ENCODE data around the gene FAM81A. TPM values are rescaled to one million over a fixed set of nuclear protein-coding genes. Genes with fewer than 3 reads are reported as not detected.
"Not testable (repeated sequence)": the region's sequence is repeated elsewhere in the genome, so short reads cannot be mapped to it uniquely, and the experiment has no call there.

The FAM81A gene
- total and polyA plus RNA-seq, 5 donors: 1.0 to 4.1 (median 1.6) TPM

GRCh38 chr15:59428898-59429297, 9.1 kb upstream of the FAM81A start:
- ATAC-seq; H3K9me3 ChIP-seq (ENCODE audit: control insufficient read depth, low read length); H3K27me3 ChIP-seq (ENCODE audit: control insufficient read depth, insufficient read depth); DNase-seq; H3K4me3 ChIP-seq (ENCODE audit: low read length); H3K4me1 ChIP-seq (ENCODE audit: control insufficient read depth, insufficient read depth, low read length); intact Hi-C loops (cut with DNase I); H3K27ac ChIP-seq (ENCODE audit: low read length): not testable (repeated sequence)
- 81% methylated on average over 3 of the region's 3 CpGs for WGBS

- no peak for ATAC-seq
- H3K4me1 ChIP-seq (ENCODE audit: control insufficient read depth, insufficient read depth, low read length): no peaks in the 10 kb centered on the region
- no peak for DNase-seq
- intact Hi-C loops (cut with DNase I): no loop called here
- no peaks in the 10 kb centered on the region for H3K27me3 ChIP-seq (ENCODE audit: control insufficient read depth, insufficient read depth)
- H3K9me3 ChIP-seq (ENCODE audit: control insufficient read depth, low read length): no peaks in the 10 kb centered on the region
- 96% methylated on average over 1 of the region's 1 CpG for WGBS
- no peak overlapping the region for H3K4me3 ChIP-seq (ENCODE audit: low read length)
- H3K27ac ChIP-seq (ENCODE audit: low read length): no peak overlapping the region
These were observed 5.6 kb upstream of the FAM81A start for GRCh38 chr15:59432389-59432788.

GRCh38 chr15:59434481-59434880, 3.5 kb upstream of the FAM81A start:
- ATAC-seq: no peak
- 81% methylated on average over 4 of the region's 4 CpGs for WGBS

GRCh38 chr15:59436774-59437141, 1.2 kb upstream of the FAM81A start:
- WGBS: 7% methylated on average over 6 of the region's 6 CpGs
- Histone ChIP-seq H3K4me1 (ENCODE audit: control insufficient read depth, insufficient read depth, low read length) (no peaks in the 10 kb centered on the region), H3K27ac (ENCODE audit: low read length) (no peak overlapping the region), H3K9me3 (ENCODE audit: control insufficient read depth, low read length) (no peaks in the 10 kb centered on the region), H3K27me3 (ENCODE audit: control insufficient read depth, insufficient read depth) (no peaks in the 10 kb centered on the region), H3K4me3 (ENCODE audit: low read length) (peak overlapping the region; percentile 81)
- intact Hi-C loops (cut with DNase I): no loop called here
- peak in 1 of 2 donors; percentile 7 for ATAC-seq
- no peak for DNase-seq

More at GRCh38 chr15:59434481-59434880, 3.5 kb upstream of the FAM81A start:
- no peak for DNase-seq
- no peaks in the 10 kb centered on the region for H3K4me1 ChIP-seq (ENCODE audit: control insufficient read depth, insufficient read depth, low read length)
- intact Hi-C loops (cut with DNase I): no loop called here
- H3K27ac ChIP-seq (ENCODE audit: low read length): no peak overlapping the region
- H3K27me3 ChIP-seq (ENCODE audit: control insufficient read depth, insufficient read depth): no peaks in the 10 kb centered on the region
- no peaks in the 10 kb centered on the region for H3K9me3 ChIP-seq (ENCODE audit: control insufficient read depth, low read length)
- no peak overlapping the region for H3K4me3 ChIP-seq (ENCODE audit: low read length)

GRCh38 chr15:59437142-59437816, 707 bp upstream of the FAM81A start:
- DNase-seq (peak in 2 of 3 donors; percentile 11 to 51), ATAC-seq (peak in 1 of 2 donors; percentile 24)
- Histone ChIP-seq H3K27ac (ENCODE audit: low read length) (no peak overlapping the region), H3K27me3 (ENCODE audit: control insufficient read depth, insufficient read depth) (no peaks in the 10 kb centered on the region), H3K4me1 (ENCODE audit: control insufficient read depth, insufficient read depth, low read length) (no peaks in the 10 kb centered on the region), H3K9me3 (ENCODE audit: control insufficient read depth, low read length) (no peaks in the 10 kb centered on the region), H3K4me3 (ENCODE audit: low read length) (peak overlapping the region; percentile 81)
- intact Hi-C loops (cut with DNase I): no loop called here
- WGBS: 2% methylated on average over 30 of the region's 30 CpGs

GRCh38 chr15:59438625-59439290, 772 bp downstream of the FAM81A start:
- Histone ChIP-seq H3K4me1 (ENCODE audit: control insufficient read depth, insufficient read depth, low read length) (no peaks in the 10 kb centered on the region), H3K27ac (ENCODE audit: low read length) (no peak overlapping the region), H3K27me3 (ENCODE audit: control insufficient read depth, insufficient read depth) (no peaks in the 10 kb centered on the region), H3K9me3 (ENCODE audit: control insufficient read depth, low read length) (no peaks in the 10 kb centered on the region), H3K4me3 (ENCODE audit: low read length) (peak overlapping the region; percentile 81)
- WGBS: 56% methylated on average over 22 of the region's 22 CpGs
- ATAC-seq (no peak), DNase-seq (peak in 2 of 3 donors; percentile 15 to 60)
- intact Hi-C loops (cut with DNase I): no loop called here

- intact Hi-C loops (cut with DNase I): no loop called here
- H3K27me3 ChIP-seq (ENCODE audit: control insufficient read depth, insufficient read depth): no peaks in the 10 kb centered on the region
- no peak overlapping the region for H3K4me3 ChIP-seq (ENCODE audit: low read length)
- no peaks in the 10 kb centered on the region for H3K9me3 ChIP-seq (ENCODE audit: control insufficient read depth, low read length)
- WGBS: 78% methylated on average over 7 of the region's 7 CpGs
- no peak overlapping the region for H3K27ac ChIP-seq (ENCODE audit: low read length)
- no peak for ATAC-seq
- H3K4me1 ChIP-seq (ENCODE audit: control insufficient read depth, insufficient read depth, low read length): no peaks in the 10 kb centered on the region
- DNase-seq: no peak
These were observed 1.6 kb downstream of the FAM81A start for GRCh38 chr15:59439576-59439975.

GRCh38 chr15:59443341-59444072, 5.5 kb downstream of the FAM81A start:
- H3K9me3 ChIP-seq (ENCODE audit: control insufficient read depth, low read length): no peaks in the 10 kb centered on the region
- H3K4me1 ChIP-seq (ENCODE audit: control insufficient read depth, insufficient read depth, low read length): no peaks in the 10 kb centered on the region
- H3K27ac ChIP-seq (ENCODE audit: low read length): no peak overlapping the region
- no peak overlapping the region for H3K4me3 ChIP-seq (ENCODE audit: low read length)
- intact Hi-C loops (cut with DNase I): no loop called here
- ATAC-seq: no peak
- WGBS: 74% methylated on average over 8 of the region's 8 CpGs
- no peak for DNase-seq
- no peaks in the 10 kb centered on the region for H3K27me3 ChIP-seq (ENCODE audit: control insufficient read depth, insufficient read depth)

- WGBS: 82% methylated on average over 11 of the region's 11 CpGs
- ATAC-seq (no peak), DNase-seq (no peak)
- intact Hi-C loops (cut with DNase I): no loop called here
- Histone ChIP-seq H3K4me3 (ENCODE audit: low read length) (no peak overlapping the region), H3K27ac (ENCODE audit: low read length) (no peak overlapping the region), H3K4me1 (ENCODE audit: control insufficient read depth, insufficient read depth, low read length) (no peaks in the 10 kb centered on the region), H3K9me3 (ENCODE audit: control insufficient read depth, low read length) (no peaks in the 10 kb centered on the region), H3K27me3 (ENCODE audit: control insufficient read depth, insufficient read depth) (no peaks in the 10 kb centered on the region)
These were observed 6.3 kb downstream of the FAM81A start for GRCh38 chr15:59444081-59444835.

GRCh38 chr15:59444980-59445545, 7.1 kb downstream of the FAM81A start:
- DNase-seq (no peak), ATAC-seq (no peak)
- intact Hi-C loops (cut with DNase I): no loop called here
- Histone ChIP-seq H3K27ac (ENCODE audit: low read length) (no peak overlapping the region), H3K27me3 (ENCODE audit: control insufficient read depth, insufficient read depth) (no peaks in the 10 kb centered on the region), H3K4me1 (ENCODE audit: control insufficient read depth, insufficient read depth, low read length) (no peaks in the 10 kb centered on the region), H3K4me3 (ENCODE audit: low read length) (no peak overlapping the region), H3K9me3 (ENCODE audit: control insufficient read depth, low read length) (no peaks in the 10 kb centered on the region)
- 65% methylated on average over 11 of the region's 11 CpGs for WGBS

Data from right cardiac atrium (tissue), 5 donors.